HG03432 (cell line): ENCODE data around the gene SPRR2E.
"Not testable (repeated sequence)": the region's sequence is repeated elsewhere in the genome, so short reads cannot be mapped to it uniquely, and the experiment has no call there.

Source experiments
- ATAC-seq: cut with Tn5 transposase; IDR thresholded peaks from one replicate; pipeline ENCODE4 v1.9.1; 2021; ENCODE audit warnings: mild to moderate bottlenecking, moderate library complexity; ENCODE audit not compliant: unreplicated experiment

Gene SPRR2E

DNA sequence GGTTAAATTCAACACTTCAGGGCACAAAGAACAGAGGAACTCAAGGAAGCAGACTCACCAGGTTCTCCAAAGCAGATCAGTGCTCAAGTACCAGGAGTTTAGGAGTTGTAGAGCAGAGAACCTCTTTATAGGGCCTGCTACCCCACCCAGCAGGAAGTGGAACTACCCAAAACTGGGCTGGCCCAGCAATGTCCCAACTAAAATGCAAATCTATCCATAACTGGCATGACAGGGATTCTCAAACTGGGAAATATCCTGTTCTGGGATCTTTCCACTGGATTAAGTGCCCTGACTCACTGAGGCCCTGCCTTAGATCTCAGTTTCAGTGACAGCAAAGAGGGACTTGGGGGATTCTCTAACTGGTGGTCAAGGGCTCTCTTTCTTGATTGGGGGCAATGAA, at the start of gene SPRR2E:
TSS of gene SPRR2E (minus strand) at position 101 of the 400 bp plus-strand sequence. CDS start 775 bp downstream, outside the sequence.
- no peak for ATAC-seq

DNA sequence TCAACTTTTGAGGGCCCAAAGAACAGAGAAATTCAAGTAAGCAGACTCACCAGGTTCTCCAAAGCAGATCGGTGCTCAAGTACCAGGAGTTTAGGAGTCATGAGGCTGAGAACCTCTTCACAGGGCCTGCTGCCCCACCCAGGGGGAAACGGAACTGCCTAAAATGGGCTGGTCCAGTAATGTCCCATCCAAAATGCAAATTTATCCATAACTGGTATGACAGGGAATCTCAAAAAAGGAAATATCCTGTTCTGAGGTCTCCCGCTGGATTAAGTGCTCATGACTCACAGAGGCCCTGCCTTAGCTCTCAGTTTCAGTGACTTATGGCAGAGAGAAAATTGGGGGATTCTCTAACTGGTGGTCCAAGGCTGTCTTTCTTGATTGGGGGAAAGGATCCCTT, 47.1 kb upstream of the SPRR2E start:
- ATAC-seq: no peak

DNA sequence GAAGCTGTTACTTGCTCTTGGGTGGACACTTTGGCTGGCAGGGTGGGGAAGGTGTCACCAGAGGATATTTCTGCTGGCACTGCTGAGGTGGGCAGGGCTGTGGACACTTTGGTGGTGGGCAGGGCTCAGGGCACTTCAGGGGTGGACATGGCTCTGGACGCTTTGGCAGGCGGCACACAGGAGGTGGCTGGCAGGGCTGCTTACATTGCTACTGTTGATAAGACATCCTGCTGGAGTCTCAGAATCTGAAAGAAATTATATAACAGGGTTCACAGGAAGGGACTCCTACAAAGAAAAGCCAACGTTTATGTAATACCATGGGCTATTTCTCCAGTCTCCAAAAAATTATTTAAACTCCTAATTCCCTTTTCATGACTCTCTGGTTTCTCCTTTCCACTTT, 46.2 kb upstream of the SPRR2E start:
- ATAC-seq: no peak

DNA sequence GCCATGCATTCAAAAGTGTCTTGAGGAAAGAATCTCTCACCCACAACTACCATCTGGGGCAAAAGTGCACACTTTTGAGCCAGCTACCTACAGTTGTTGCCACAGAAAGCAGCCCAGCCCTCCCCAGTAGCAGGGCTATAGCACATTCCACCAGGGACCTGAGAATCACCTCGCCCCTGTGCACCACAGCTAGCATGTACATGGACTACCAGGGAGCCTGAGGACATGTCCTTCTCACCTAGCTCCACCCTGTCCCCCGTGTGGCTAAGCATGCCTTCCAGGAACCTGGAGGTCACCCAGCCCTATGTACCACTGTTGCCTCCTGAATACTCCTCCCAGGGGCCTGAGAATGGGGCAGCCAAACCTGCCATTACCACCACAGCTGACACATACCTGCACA, 39.4 kb upstream of the SPRR2E start:
- ATAC-seq: no peak

DNA sequence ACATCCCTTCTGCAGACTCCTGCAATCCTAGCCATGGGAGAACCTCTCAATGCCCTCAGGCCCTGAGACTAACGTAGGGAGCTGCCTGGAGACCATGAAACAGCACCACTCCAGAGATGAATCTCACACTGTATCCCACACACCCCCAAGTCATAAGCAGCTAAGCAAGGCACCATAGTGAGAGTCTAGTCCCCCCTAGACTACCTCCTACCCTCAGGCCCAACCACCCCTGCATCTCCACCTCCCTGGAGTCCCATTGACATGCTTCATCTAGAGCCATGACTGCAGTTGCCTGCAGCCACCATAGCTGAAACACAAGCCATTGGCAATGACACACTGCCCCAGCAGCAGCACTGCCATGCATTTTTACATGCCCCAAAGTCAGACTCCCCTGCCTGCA, 38.9 kb upstream of the SPRR2E start:
- no peak for ATAC-seq

DNA sequence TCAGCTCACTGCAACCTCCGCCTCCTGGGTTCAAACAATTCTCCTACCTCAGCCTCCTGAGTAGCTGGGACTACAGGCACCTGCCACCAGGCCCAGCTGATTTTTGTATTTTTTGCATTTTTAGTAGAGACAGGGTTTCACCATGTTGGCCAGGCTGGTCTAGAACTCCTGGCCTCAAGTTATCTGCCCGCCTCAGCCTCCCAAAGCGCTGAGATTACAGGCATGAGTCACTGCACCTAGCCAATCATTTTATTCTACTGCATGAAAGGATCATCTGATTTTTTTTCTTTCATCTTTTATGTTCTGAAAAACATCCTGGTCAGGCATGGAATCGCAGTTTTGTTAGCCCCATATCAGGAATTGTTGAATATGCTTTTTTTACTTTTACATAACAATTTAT, 34.4 kb upstream of the SPRR2E start:
- ATAC-seq: not testable (repeated sequence)

DNA sequence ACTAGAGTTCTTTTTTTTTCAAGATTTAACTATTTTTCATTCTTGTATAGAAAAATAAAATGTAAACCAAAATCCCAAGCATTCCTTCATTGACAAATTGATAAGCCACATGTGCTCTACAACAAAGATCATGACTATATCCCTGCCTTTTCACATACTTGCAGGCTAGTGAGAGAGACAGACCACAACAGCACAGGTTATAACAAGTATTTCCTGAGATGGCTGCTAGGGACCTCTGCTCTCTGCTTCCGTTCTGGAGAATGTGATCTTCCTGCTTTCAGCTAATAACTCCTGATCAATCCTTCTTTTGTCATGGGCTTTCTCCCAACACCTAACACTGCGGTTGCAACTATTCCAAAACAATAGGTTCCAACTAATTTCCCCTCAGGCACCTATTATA, 33.0 kb upstream of the SPRR2E start:
- ATAC-seq: no peak

DNA sequence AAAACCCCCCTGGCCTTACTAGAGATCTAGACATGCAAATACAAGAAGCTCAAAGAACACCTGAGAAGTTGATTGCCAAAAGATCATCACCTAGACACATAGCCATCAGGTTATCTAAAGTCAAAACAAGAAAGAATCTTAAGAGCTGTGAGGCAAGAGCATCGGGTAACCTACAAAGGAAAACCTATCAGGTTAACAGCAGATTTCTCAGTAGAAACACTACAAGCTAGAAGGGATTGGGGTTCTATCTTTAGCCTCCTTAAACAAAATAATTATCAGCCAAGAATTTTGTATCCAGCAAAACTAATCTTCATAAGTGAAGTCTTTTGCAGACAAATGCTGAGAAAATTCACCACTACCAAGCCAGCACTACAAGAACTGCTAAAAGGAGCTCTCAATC, 31.2 kb upstream of the SPRR2E start:
- ATAC-seq: no peak

DNA sequence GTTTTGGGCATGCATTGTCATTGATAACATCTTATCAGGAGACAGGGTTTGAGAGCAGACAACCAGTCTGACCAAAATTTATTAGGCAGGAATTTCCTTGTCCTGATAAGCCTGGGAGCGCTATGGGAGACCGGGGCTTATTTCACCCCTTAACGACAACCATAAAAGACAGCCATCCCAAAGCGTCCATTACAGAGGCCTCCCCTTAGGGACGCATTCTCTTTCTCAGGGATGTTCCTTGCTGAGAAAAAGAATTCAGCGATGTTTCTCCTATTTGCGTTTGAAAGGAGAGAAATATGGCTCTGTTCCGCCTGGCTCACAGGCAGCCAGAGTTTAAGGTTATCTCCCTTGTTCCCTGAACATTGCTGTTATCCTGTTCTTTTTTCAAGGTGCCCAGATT, 29.5 kb upstream of the SPRR2E start:
- ATAC-seq: not testable (repeated sequence)

DNA sequence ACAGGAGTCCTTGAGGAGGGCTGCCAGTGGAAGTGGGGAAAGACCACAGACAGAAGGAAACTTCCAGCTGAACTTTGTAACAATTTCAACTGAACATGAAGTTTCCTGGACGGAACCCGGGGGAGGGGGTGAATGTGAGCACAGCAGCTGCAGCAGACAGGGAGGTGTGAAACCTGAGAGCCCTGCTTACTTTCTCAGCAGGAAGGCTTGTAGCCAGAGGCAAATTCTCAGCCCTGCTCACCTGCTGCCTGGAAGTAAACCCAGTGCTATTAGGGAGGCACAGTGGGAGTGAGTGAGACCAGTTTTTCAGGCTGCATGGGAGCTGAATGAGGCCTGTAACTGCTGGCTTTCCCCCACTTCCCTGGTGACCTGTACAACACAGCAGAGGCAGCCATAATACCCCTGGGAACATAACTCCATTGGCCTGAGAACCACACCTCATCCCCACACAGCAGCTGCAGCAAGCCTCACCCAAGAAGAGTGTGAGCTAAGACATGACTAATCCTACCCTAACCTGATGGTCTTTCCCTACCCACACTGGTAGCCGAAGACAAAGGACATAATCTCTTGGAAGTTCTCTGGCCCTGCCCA, 28.6 kb upstream of the SPRR2E start:
- peak; percentile 48 for ATAC-seq

DNA sequence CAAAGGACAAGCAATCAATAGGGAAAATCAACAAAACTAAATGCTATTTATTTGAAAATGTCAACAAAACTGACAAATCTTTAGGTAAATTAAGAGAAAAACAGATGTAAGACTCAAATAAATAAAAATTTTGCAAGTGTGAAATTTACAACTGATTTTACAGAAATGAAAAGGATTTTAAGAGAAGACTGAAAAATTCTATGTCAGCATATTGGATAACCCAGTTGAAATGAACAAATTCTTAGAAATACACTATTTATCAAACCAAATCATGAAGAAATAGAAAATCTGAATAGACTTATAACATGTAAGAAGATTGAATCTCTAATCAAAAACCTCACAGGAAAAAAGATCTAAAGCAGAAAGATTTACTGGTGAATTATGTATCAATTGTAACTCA, 26.6 kb upstream of the SPRR2E start:
- ATAC-seq: no peak

DNA sequence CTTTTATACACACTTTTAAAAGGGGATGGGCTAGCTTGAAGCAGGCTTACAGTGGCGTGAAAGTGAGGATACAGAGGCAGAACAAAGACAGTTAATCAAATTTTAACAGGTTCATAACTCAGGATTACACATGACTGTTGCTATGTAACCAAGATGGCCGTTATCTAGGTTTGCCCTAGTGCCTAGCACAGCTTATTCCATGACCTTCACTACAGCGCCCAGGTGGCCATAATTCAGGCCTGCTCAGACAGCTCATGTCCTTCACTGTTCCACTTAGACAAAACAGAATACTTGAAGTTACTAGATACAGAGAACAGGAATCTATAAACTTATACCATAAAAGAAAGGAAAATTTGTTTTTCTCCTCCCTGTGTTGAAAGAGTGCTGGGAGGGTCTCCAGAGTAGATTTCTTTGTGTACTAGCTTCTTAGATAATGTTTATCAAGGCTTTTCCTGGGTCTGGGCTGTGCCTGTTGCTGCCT, 25.2 kb upstream of the SPRR2E start:
- no peak for ATAC-seq

DNA sequence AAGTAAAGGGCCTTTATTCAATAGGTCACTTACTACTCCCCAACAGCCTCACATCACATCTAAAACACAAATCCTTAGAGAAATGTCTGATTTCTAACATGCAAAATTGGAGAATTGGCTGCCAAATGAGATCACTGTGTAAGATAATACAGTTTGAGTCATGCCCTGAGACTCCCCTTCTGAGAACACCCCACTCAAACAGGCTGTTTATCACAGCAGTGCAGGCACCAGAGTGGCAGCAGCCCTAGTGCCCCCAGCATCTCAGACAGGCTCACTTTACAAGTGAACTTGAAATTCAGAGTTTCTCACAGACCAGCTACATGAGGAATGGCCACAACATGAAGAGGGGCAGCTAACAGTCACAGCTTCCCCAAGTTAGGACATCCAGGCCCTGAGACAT, 20.9 kb upstream of the SPRR2E start:
- not testable (repeated sequence) for ATAC-seq

DNA sequence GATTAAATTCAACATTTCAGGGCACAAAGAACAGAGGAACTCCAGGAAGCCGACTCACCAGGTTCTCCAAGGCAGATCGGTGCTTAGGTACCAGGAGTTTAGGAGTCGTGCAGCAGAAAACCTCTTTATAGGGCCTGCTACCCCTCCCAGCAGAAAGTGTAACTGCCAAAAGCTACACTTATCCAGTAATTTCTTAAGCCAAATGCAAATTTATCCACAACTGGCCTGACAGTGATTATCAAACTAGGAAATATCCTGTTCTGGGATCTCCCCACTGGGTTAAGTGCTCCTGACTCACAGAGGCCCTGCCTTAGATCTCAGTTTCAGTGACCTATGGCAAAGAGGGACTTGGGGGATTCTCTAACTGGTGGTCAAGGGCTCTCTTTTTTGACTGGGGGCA, 19.1 kb upstream of the SPRR2E start, which contains the start of gene SPRR2F:
TSS of gene SPRR2F (minus strand) at position 101 of the 400 bp plus-strand sequence. CDS start 783 bp downstream, outside the sequence.
- no peak for ATAC-seq

DNA sequence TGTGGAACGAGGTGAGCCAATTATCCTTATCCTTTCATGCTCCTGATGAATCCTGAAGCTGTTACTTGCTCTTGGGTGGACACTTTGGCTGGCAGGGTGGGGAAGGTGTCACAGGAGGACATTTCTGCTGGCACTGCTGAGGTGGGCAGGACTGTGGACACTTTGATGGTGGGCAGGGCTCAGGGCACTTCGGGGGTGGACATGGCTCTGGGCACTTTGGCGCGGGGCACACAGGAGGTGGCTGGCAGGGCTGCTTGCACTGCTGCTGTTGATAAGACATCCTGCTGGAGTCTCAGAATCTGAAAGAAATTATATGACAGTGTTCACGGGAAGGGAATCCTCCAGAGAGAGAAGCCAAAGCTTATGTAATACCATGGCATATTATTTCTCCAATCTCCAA, 18.1 kb upstream of the SPRR2E start:
- not testable (repeated sequence) for ATAC-seq

DNA sequence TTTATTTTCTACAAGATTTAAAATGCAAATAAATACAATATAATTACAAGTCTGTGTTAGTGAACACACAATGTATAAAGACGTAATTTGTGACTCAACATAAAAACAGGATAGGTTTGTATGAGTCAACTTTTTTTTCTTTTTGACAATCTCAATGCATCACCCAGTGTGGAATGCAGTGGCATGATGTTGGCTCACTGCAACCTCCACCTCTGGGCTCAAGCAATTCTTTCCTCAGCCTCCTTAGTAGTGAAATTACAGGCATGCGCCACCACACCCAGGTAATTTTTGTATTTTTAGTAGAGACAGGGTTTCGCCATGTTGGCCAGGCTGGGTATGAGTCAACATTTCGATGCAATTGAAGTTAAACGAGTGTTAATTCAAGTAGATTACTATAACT, 5.9 kb upstream of the SPRR2E start:
- no peak for ATAC-seq

DNA sequence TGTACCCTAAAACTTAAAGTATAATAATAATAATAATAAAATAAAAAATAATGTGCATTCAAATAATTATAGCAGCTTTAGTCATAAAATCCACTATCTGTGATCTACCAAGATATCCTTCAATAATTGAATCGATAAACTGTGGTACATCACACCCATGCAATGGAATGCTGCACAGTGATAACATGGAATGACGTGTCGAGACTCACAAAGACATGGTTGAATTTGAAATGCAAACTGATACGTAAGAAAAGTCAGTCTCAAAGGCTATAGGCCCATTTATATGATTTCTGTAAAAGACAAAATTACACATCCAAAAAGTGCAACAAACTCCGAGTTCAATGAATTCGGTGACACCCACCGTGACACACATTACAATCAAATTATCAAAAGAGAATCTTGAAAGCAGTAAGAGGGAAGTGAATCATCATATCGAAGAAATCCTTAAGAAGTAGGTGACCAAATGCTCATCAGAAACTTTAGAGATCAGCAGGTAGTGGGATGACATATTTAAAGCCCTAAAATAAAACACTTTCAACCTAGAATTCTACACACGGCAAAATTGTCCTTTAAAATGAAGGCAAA, 5.2 kb upstream of the SPRR2E start:
- ATAC-seq: no peak

DNA sequence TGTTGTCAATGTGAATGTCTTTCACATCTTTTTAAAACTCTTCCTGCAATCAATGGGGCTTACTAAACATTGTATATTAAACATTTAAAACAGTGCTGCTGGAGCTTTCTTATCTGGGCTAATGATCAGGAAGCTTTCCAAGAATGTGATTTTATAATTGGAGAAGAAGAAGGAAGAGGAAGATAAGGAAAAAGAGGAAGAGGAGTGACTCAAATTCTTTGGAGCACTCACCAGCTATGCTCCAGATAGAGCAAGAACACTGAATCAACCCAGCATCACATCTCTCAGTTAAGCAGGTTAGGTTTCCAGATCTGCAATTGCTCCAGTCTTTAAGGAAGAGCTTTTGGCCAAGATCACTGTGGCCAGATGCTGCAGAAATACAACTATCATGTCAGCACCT, 1.4 kb upstream of the SPRR2E start:
- no peak for ATAC-seq

DNA sequence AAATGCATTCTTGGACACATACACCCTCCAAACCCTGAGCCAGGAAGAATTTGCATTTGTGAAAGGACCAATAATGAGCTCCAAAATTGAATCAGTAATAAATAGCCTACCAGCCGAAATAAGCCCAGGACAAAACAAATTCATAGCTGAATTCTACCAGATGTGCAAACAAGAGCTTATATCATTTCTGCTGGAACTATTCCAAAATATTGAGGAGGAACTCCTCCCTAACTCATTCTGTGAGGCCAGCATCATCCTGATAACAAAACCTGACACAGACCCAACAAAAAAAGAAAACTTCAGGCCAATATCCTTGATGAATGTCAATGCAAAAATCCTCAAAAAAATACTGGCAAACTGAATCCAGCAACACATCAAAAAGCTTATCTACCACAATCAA, 6.7 kb downstream of the SPRR2E start:
- no peak for ATAC-seq

DNA sequence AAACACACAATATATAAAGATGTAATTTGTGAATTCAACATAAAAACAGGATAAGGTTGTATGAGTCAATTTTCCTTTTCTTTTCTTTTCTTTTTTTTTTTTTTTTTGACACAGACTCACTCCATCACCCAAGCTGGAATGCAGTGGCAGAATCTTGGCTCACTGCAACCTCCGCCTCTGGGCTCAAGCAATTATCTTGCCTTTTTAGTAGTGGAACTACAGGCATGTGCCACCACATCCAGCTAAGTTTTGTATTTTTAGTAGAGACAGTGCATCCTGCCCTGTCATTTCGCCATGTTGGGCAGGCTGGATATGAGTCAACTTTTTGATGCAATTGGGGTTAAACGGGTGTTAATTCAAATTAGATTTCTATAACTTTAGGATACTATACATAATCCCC, 12.6 kb downstream of the SPRR2E start:
- no peak for ATAC-seq

DNA sequence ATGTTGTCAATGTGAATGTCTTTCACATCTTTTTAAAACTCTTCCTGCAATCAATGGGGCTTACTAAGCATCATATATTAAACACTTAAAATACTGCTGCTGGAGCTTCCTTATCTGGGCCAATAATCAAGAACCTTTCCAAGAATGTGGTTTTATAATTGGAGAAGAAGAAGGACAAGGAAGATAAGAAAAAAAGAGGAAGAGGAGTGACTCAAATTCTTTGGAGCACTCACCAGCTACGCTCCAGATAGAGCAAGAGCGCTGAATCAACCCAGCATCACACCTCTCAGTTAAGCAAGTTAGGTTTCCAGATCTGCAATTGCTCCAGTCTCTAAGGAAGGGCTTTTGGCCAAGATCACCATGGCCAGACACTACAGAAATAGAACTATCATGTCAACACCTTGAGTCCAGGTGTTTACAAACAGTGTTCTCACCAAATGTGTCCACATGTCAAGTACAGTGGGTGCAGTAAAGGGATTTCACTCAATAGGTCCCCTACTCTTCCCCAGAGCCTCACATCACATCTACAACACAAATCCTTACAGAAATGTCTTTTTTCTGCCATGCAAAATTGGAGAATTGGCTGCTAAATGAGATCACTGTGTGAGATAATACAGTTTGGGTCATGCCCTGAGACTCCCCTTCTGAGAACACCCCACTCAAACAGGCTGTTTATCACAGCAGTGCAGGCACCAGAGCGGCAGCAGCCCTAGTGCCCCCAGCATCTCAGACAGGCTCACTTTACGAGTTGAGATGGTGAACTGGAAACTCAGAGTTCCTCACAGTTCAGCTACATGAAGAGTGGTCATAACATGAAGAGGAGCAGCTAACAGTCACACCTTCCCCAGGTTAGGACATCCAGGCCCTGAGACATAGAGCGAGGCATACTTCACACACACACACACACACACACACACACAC, 21.3 kb downstream of the SPRR2E start:
- ATAC-seq: no peak

DNA sequence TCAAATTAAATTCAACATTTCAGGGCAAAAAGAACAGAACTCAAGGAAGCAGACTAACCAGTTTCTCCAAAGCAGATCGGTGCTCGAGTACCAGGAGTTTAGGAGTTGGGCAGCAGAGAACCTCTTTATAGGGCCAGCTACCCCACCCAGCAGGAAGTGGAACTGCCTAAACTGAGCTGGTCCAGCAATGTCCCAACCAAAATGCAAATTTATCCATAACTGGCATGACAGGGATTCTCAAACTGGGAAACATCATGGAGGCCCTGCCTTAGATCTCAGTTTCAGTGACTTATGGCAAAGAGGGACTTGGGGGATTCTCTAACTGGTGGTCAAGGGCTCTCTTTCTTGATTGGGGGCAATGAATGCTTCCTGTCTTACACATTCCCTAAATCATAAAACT, 22.8 kb downstream of the SPRR2E start, which contains the start of gene SPRR2B:
TSS of gene SPRR2B (minus strand) at position 101 of the 400 bp plus-strand sequence. CDS start 772 bp downstream, outside the sequence.
- no peak for ATAC-seq
